Esophagus muscularis mucosa (tissue), 3 donors: Measurements from ENCODE around the gene PAXX.

Source experiments
- CTCF ChIP-seq, 3 experiments: fragments of 200-600 bp in 2 of 3; fragments of 450-650 bp in 1 of 3; sonication (generic) in 2 of 3; IDR thresholded peaks; one replicate each; pipeline ENCODE4 v1.5.1; 2017 to 2019; ENCODE audit warnings: antibody characterized with exemption in 3 of 3, mild to moderate bottlenecking in 2 of 3, moderate library complexity in 1 of 3
- POLR2A ChIP-seq: fragments of 450-650 bp; IDR thresholded peaks from one replicate; pipeline ENCODE4 v1.6.1; 2017; ENCODE audit warnings: antibody characterized with exemption, moderate library complexity, mild to moderate bottlenecking, low read depth
- POLR2AphosphoS5 ChIP-seq, 2 donors: sonication (generic); formaldehyde crosslinking; IDR thresholded peaks; one replicate each; pipeline ENCODE4 v1.6.1; 2017; ENCODE audit warnings: antibody characterized with exemption in 2 of 2

DNA sequence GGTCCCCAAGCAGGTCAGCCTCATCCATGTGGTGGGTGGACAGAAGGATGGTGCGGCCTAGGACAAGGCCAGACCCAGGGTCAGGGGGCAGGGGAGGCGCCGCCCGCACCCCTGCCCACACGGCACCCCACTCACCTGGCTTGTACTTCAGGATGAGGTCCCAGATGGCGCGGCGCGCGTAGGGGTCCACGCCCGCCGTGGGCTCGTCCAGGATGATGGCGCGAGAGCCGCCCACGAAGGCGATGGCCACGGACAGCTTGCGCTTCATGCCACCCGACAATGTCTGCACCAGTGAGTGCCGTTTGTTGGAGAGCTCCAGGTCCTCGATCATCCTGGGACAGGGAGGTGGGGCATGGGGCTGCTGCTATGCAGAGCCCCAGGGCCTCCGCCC, 23.3 kb downstream of the PAXX start:
- TF ChIP-seq CTCF (IDR thresholded peaks at IDR 0.05) (no peak), POLR2A (no peak), POLR2AphosphoS5 (IDR thresholded peaks at IDR 0.05) (no peak)
